Stimulated activated CD4-positive, alpha-beta T cell treated with anti-CD3 and anti-CD28 coated beads, Interleukin-12 subunit alpha, Interleukin-12 subunit beta, amount 100 ng/mL, for 24 hours (primary cell): ENCODE data around the gene HNRNPH2.

Experiments used
- DNase-seq, 2 experiments: peaks; one replicate each; pipeline ENCODE4 v3.0.0-alpha.2; 2020; ENCODE audit warnings: low read depth in 2 of 2

Gene HNRNPH2, protein sequence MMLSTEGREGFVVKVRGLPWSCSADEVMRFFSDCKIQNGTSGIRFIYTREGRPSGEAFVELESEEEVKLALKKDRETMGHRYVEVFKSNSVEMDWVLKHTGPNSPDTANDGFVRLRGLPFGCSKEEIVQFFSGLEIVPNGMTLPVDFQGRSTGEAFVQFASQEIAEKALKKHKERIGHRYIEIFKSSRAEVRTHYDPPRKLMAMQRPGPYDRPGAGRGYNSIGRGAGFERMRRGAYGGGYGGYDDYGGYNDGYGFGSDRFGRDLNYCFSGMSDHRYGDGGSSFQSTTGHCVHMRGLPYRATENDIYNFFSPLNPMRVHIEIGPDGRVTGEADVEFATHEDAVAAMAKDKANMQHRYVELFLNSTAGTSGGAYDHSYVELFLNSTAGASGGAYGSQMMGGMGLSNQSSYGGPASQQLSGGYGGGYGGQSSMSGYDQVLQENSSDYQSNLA

DNA sequence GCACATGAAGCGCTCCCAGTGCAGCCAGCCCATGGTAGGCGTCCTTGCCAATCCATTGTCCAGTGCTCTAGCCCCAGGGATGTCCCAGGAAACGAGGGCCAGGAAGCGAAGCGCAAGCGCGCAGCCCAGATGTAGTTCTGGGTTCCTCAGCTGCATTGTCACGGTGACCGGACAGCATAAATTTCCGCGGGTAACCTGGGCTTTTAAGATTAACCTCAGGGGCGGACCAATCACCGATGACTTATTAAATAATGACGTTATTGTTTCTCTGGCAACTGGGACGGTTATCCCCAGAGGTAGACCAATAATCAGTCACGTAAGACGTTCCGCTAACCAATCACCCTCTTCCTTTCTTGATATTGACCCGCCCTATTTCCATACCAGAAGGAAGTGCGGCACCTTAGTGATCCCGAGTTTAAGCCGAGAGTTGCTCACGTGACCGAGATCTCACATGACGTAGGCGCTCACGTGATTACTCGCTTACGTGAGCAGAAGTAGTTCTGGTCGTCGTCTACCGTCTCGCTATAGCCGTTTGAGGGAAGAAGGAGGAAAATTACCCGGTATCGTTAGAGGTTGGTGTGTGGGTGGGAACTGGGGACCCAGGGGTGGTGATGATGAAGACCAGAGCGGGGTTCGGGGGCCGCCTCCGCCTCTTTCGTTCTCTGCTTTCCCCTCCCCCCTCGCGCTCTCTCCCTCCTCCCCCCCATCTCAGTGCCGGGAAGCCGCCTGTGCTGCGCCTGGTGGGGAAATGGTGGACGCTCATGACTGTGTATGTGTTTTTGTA lies at the start of gene HNRNPH2, which contains the start of gene GLA:
HNRNPH2 (plus strand) TSS at position 475 of the 784 bp plus-strand sequence. CDS start 3,767 bp downstream, outside the sequence.
GLA (minus strand) TSS at position 178 of the 784 bp plus-strand sequence; CDS start at position 156, 22 bp downstream.
- peak; percentile 70 to 79 for DNase-seq

DNA sequence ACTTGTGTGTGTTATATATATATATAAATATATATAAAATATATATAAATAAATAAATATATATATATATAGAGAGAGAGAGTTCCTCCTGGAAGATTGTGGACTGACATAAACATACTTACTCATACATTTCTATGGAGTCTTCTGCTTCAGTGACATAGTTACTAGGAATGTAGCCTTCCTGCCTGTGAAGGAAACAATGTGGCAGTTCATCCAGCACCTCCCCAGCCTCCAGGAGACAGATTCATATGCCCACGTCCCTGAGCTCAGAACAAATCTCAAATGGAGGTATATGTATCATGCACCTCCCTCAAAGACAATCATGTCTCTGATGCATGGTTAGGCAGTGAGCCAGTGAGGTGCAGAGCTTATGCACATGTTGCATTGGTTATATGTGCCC lies 48.1 kb upstream of the HNRNPH2 start:
- DNase-seq = no peak

DNA sequence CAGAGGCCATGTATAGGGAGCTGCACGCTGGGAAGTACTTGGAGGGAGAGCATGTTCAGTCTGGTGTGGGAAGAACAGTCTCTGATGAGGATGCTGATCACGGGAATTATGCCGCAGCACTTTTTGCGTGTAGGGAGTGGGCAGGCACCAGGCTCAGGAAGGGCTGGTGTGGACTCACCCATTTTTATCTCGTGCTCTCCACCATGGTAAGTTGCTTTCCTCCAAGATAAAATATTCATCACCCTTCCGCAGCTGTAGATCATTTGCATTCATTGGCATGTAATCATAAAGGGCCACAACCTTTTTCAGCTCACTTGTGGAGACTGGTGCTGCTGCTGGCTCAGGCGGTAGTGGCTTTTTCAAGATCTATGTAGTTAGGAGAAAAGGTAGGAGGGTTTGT lies 47.6 kb upstream of the HNRNPH2 start:
- no peak for DNase-seq

DNA sequence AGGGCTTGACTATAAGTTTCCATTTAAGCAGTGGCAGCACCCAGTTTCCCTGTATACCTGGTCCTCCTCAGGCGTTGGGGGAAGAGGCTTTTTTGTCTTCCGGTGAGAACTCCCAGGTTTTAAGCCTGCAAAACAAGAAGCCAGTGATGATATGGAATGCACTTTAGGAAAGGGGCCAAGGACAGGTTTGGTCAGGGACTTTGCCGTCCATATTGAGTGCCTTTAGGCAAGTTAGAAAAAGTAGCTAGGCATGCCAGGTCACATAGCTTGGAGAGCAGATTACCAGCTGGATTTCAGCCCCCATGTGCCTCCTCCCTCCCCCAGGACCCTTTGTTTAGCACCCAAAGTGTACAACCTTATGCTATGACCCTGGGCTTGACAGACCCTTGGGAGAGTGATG lies 45.9 kb upstream of the HNRNPH2 start:
- no peak for DNase-seq

DNA sequence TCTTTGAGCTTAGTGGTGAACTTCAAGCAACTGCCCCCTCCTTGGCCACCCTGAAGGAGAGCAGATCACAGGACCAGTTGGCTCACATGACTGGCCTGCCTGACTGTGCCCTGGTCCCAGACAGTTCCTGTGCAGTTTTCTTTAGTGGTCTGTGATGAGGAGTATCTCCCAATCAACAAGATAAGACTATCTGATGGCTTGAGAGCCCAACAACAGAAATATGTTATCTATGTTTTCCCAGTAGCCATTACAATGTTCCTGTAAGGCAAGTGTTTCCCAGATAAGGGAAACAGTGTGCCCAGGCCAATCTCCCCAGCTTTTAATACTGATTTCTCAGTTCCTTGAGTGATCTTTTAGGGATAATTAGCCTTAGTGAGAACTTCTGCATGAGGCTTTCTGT lies 45.3 kb upstream of the HNRNPH2 start:
- DNase-seq = no peak

DNA sequence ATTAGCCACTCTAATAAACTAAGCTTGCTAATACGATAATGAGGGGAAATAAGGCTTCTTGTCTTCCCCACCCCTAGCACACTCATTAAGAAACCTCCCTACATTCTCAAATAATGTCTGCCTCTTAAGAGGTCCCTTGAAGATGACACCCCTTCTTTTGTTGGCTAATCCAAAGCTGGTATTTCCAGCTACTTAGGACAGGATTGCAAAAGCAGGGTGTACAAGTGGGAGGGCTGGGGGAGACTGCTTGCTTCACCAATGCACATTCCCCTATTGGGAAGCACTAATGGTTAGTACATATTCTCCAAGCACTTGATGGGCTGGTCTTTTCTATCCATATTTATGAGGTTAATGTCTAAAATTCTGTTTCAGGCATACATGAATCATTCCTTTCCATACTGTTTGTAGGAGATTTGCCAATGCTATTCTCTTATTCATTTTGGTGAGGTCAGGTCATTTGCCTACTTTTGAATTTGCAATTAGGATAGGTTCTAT lies 42.7 kb upstream of the HNRNPH2 start:
- DNase-seq = no peak

DNA sequence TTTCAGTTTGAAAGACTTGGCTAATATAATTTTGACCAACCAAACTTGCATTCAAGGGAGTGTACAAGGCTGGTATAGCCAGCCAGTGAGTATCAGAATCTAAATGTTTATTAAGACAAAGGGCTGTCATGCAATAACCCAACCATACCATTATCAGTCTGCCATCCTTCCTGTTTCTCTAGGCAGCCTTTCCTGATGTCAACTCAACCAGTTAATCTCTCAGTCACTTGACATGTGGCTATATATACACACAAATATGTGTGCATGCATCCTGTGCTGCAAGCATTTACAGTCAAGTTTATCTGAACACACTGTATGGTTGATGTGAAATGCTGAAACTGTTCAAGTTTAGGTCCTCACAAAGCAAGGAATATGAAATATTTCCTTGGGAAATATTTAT lies 39.2 kb upstream of the HNRNPH2 start:
- DNase-seq = no peak

DNA sequence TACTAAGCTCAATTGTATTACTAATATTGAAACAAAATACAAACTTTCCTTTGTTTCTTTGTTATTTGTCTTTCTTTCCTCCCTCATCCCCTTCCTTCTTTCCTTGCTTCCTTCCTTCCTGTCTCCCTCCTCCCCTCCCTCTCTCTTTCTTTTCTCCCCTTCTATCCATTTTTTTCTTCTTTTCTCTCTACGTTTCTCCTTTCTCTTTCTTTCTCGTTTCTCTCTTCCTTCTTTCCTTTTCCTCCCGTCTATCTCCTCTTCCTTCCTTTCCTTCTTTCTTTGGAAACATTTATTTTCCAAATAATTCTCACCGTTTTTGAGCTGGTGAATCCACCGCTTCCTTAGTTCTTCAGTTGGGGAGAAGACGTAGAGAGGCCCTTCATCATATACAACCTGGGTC lies 38.3 kb upstream of the HNRNPH2 start:
- no peak for DNase-seq

DNA sequence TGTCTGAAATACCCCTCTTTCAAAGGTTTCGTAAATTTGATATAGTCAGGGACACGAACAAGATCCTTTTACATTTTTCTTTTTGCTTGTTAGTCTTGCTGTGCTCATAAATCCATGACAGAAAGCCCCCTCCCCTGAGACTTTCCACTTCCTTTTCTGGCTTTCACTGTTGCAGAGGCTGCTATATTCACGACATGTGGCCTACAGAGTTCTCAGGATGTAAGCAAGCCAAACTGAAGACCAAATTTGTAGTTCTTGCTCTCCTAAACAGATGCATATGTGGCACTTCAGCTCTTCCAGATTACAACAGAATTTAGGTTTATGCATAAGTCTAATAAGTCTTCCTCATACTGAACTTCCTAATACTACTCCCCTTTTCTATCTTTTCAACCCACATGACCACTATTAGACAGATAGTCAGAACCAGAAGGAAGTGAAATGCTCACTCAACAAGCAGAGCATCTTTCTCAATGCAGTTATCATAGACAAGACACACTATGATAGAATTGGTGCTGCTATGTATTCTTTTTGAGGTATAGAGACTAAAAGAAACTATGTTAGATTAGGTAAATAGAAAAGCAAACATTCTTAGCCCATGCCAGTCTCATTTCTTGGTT lies 37.0 kb upstream of the HNRNPH2 start:
- DNase-seq = no peak

DNA sequence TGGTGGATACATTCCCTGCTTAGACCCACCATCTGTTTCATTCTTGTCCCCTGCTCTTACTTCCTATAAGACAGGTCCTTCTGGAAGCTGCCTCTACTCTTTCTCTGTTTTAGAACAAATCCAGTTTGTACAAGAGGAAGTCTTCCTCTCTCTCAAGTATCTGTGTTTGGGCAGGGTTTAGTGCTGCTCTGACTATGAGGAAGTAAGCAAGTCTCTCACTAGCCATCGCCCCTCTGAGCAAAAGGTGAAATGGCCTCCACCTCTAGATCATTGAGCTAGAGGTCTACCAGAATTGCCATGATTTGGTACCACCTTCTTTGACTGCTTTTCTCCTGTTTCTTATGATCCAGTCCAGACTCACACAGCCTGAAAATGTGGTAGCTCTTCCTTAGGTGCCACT lies 30.5 kb upstream of the HNRNPH2 start:
- no peak for DNase-seq

DNA sequence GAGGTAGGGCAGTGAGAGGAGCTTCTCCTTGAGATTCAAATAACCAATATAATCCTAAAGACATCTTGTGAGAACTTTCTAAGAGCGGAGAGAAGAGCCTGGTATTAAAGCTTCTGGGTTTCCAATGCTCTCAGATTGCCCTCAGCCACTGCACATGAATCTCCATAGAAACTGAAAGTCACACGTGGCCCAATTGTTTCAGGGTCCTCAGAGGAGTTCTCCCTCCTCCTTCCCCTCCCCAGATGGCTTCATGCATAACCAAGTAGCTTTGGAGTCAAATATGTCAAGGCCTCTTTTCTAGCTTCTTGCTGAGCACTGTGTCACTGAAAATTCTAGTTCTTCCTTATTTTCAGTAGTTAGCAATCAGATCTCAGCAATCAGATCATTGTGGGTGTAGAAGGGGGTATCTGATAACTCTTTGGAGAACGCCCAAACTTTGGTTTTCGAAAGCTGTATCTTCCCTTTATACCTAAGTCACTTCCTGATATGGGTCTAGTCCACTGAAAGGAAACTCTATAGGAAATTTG lies 24.3 kb upstream of the HNRNPH2 start:
- no peak for DNase-seq

DNA sequence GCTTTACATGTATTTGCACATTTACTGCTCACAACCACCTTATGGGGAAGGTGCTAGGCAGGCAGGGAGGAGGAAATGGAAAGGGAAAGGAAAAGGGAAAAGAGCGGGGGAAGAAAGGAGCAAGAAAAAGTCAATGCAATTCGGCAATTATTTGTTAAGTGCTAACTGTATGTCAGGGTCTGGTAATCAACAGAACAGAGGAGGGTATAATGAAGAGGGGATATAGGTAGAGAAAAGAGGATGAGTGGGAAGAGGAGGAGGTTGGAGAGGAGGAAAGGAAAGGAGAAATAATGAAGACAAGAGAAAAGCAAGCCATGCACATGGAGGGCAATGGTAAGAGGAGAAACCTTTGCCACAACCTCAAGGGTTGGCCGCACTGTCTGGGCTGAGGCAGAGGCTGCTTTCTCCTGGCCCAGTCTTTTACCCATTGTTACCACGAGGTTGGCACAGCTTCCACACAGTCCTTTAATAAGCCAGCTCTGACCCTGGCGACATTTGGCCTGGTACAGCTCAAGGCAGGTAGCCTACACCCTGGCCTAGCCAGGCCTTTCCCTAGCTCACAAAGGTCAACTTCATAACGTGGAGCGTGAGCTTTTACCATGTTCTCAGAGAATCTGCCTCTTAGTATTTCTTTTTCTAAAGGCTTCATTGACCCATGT lies 22.9 kb upstream of the HNRNPH2 start:
- DNase-seq = no peak

DNA sequence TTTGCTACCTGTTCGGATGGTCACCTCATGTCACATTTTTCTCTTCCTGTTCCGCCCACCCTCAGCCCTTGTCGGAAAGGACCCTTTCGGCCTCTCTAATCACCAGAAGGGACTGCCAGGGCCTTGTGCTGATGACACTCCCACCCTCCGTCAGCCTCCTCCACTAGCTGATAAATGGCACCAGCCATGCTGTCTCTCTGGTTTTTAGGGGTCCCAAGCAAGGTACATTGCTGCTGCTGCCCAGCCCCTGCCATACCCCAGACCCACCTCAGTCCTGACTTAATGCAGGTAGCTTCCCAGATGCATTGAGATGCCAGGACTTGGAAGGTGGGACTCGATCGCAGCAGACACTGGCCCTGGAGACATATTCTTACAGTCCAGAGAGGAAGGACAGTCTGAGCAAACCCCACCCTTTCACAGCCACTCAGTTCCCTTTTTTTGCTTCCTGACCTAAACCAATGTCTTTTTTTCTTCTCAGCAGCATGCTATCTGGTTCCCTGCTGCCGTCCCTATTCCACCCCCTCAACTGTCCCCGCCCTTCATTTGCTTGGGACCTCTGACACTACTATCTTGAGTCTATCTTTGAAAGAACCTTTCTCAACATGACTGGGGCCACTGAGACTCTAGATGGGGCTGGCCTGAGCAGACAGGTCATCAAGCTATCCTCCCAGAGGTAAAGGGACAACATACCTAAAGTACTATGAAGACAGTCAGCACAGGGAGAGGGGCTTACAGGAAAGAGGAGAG lies 22.1 kb upstream of the HNRNPH2 start, which contains the start of gene BTK:
BTK (minus strand) TSS at position 397 of the 747 bp plus-strand sequence. CDS start 10,907 bp downstream, outside the sequence.
- DNase-seq = no peak

DNA sequence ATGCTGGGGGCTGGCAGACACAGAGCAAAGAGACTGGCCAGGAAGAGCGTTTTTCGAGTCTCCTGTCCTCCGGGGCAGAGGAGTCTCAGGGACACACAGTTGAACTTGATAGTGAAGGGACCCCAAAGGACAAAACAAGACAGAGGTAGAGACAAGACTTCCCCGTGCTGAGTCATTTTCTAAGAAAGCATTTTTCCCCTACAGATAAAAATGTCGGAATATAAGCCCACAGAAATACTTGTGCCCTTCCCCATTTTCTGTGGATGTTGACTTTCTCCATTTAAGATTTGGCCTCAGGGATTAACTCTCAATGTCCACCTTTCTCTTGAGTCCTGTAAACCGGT lies 21.5 kb upstream of the HNRNPH2 start:
- no peak for DNase-seq

DNA sequence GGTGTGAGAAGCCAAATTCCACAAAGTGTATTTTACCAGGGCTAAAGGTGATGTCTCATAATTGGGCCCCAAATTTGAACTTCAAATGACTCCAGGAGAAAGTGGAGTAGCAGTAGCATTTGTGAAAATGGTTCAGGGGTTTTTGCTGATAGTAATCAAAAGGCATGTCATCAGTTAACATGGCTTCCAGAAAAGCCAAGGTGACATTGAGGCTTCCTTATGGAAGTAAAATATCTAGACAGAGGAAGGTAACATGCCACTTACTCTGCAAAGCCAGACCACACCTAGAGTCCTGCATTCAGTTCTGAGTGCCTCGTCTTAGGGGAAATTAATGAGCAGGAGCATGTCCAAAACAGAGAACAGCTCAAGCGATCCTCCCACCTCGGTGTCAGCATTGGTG lies 19.4 kb upstream of the HNRNPH2 start:
- DNase-seq = no peak

DNA sequence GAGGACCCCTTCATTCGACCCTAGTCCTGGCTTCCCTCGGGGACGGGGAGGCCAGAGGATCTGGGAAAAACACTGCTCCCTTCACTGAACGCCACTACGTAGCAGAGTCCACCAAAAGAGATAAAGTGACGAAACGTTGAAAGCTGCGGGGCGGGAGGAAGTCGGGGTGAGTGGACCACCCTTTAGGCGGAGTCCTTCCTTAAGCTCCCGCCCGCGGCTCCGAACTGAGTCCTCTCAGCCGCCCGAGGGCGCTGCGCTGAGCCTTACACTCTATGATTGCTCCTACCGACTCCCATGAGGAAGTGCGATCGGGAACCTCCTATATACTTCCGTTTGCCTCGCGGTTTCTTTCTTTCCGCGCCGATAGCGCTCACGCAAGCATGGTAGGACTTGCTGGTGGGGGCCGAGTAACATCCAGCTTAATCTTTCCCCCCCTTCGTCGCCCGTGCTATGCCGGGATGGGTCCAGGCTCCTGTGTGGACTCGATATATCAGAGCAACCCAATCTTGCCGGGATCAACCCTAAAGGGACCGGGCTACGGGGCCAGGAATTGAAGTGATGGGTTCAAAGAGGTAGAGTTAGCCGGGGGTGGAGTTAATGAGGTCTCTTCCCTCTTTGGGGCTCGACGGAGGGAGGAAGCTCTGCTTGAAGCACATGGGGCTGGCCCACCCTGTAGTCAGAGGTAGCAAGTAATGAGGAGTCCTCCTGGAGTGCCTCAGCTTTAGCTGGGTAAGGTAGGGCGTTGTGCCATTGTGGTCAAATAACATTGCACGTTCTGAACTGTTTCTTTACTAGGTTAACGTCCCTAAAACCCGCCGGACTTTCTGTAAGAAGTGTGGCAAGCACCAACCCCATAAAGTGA lies 17.1 kb upstream of the HNRNPH2 start, which contains the start of gene RPL36A:
RPL36A (plus strand) TSS at position 348 of the 862 bp plus-strand sequence; CDS start at position 381, 33 bp downstream.
- peak; percentile 69 to 72 for DNase-seq

DNA sequence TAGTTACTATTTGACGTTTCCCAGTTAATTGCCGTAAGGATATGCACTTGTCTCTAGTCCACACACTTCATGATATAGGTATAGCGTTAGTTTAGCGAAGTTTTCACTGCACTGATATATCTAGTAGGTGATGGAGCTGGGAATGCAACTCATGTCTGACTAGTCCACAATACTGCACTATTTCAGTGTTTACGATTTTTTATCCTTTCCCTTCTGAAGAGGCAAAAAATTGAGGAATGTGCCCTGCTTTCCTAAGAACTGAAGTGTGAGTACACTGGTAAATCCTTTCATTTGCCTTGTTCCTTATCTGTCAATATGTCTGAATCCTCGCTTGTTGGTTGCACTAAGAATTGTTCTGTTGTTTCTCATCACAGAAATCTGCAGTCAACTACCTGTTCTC lies 16.2 kb upstream of the HNRNPH2 start:
- no peak for DNase-seq

DNA sequence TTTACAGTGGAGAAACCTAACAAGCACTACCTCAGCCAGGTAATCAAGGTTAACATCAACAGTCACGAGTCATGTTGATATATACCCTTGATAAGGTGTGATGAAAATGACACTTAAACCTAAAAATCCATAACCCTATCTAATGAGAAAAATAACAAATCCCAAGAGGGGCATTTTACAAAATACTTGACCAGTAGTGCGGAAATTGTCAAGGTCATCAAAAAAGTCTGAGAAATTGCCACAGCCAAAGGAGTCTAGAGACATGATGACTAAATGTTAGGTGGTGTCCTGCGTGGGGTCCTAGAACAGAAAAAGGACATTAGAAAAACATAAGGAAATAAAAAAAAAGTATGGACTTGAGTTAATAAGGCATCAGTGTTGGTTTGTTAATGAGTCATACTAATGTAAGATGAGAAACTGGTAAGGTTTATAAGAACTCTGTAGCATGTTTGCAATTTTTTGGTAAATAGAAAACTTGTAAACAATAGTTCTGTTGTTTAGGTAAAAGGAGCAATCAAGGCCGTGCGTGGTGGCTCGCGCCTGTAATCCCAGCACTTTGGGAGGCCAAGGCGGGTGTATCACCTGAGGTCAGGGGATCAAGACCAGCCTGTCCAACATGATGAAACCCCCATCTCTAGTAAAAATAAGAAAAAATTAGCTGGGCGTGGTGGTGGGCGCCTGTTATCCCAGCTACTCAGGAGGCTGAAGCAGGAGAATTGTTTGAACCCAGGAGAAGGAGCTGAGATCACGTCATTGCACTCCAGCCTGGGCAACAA lies 14.3 kb upstream of the HNRNPH2 start:
- DNase-seq = no peak

DNA sequence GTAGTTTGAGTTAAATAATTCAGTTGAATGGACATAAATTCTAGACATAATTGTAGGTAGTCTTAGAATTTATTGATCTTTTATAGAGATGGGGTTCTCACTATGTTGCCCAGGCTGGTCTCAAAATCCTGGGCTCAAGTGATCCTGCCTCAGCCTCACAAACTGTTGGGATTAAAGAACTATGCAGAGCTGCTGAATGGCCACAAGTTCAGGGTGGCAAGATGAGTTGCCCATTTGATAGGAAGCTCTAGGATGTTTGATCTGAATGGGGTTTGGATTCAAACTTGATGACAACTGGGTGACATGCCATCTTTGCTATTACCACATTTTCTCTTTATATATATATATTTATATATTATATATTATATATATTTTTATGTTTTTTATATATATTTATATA lies 13.7 kb upstream of the HNRNPH2 start:
- DNase-seq = no peak
